Smooth muscle cell (in vitro differentiated cells): ENCODE results near the gene NPM3. TPM values are rescaled to one million over a fixed set of nuclear protein-coding genes. Genes with fewer than 3 reads are reported as not detected.

Experiments
- DNase-seq: peaks from one replicate; lab custom pipeline; 2025; ENCODE audit not compliant: unreplicated experiment; lab: John Stamatoyannopoulos, UW
- H2AFZ ChIP-seq: fragments of 200-600 bp; sonication (generic); 2 replicates; pipeline ENCODE4 v1.6.0; 2016; ENCODE audit warnings: antibody characterized with exemption, low read depth, mild to moderate bottlenecking
- H3F3A ChIP-seq: fragments of 200-600 bp; sonication (generic); 2 replicates; pipeline ENCODE4 v1.6.0; 2017; ENCODE audit warnings: antibody characterized with exemption, low read depth
- H3K27ac ChIP-seq: fragments of 200-600 bp; sonication (generic); 2 replicates; pipeline ENCODE4 v1.5.1; 2016; ENCODE audit warnings: low read depth, mild to moderate bottlenecking
- H3K27me3 ChIP-seq: fragments of 200-600 bp; sonication (generic); 2 replicates; pipeline ENCODE4 v1.6.1; 2016; ENCODE audit warnings: low read depth, mild to moderate bottlenecking
- H3K36me3 ChIP-seq: fragments of 200-600 bp; sonication (generic); 2 replicates; pipeline ENCODE4 v1.5.1; 2016; ENCODE audit warnings: low read depth
- H3K4me1 ChIP-seq: fragments of 200-600 bp; sonication (generic); 2 replicates; pipeline ENCODE4 v1.5.1; 2016; ENCODE audit warnings: low read depth
- H3K4me2 ChIP-seq: fragments of 200-600 bp; sonication (generic); 2 replicates; pipeline ENCODE4 v1.6.0; 2016; ENCODE audit warnings: mild to moderate bottlenecking
- H3K4me3 ChIP-seq: fragments of 200-600 bp; sonication (generic); 2 replicates; pipeline ENCODE4 v1.5.1; 2016; ENCODE audit warnings: mild to moderate bottlenecking
- H3K79me2 ChIP-seq: fragments of 200-600 bp; sonication (generic); 2 replicates; pipeline ENCODE4 v1.6.0; 2016; ENCODE audit warnings: low read depth, mild to moderate bottlenecking
- H3K9ac ChIP-seq: fragments of 200-600 bp; sonication (generic); 2 replicates; pipeline ENCODE4 v1.6.0; 2016; ENCODE audit warnings: low read depth
- H3K9me3 ChIP-seq: fragments of 200-600 bp; sonication (generic); replicated peaks from 2 replicates; pipeline ENCODE4 v1.5.1; 2016; ENCODE audit warnings: low read depth
- H4K20me1 ChIP-seq: fragments of 200-600 bp; sonication (generic); 2 replicates; pipeline ENCODE4 v1.6.0; 2016; ENCODE audit warnings: low read depth
- CTCF ChIP-seq: fragments of 200-600 bp; sonication (generic); IDR thresholded peaks from 2 replicates; pipeline ENCODE4 v1.5.1; 2017; ENCODE audit warnings: borderline replicate concordance, mild to moderate bottlenecking, antibody characterized with exemption; ENCODE audit not compliant: insufficient read depth, poor library complexity, severe bottlenecking
- WGBS: methylation state at CpG from one replicate; pipeline ENCODE4 v1.1.7; 2016; ENCODE audit warnings: low lambda C conversion rate; 5-methylcytosine and 5-hydroxymethylcytosine counted together
- polyA plus RNA-seq: library from polyadenylated mRNA; unstranded; fragments of >200 nt; fragmentation: Nextera tagmentation; extraction: Ambion mirVana; gene quantifications from 2 replicates; pipeline ENCODE4 v1.2.1, GENCODE V29; 2016
- total RNA-seq: library from RNA; depleted of rRNA; stranded (reverse); fragments of >200 nt; gene quantifications from 2 replicates; pipeline ENCODE4 v1.2.3, GENCODE V29; 2014

The NPM3 gene
- total and polyA plus RNA-seq, 2 experiments from 2014 or later, result 10.2 to 65.0 TPM

DNA sequence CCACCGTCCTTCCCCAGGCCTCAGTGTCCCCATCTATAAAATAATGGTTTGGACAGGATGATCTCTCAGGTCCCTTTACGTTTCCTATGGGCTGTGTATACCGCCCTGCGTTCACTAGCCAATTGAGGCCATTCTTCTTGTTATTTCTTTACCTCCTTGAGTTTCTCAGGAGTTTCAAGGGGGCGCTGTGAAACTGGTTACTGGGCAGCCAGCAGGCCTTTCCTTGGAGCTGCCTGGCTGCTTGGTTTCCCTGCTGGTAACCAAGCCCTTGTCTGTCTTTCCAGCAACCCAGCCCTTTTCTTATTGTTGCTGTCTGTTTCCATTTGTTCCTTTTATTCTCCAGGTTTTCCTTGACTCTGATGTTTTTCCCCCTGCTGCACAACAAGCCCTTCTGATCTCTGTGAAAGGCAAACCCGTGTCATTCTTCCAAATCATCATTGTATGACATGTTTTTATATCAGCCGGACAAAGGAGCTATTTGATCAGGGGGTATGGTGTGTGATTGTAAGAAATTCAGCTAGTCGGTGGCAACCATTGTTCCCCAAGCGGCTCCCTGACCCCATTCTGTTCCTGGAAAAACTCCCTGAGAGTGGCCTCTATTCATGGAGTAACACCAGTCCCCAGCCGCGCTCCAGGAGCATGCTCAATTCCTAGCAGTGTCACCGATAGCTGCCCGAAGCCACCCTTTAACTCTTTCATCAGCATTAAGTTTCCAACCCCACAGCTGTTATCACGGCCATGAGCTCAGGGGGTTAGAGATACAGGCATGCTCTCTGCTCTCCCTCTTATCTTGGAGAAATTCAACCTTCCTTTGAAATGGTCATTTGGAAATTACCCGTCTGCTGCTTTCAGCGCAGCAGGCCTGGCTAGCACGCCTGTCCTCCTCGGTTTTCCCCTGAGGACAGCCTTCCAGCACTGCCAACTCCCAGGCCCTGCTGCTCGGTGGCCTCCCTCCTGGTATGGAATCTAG, 33.9 kb downstream of the NPM3 start:
- H3K27me3 ChIP-seq, result peaks cover 4% of the 10 kb centered on the region
- DNase-seq, result no peak
- H3F3A ChIP-seq, result no peaks in the 10 kb centered on the region
- WGBS, result 33% methylated on average over 19 of the region's 19 CpGs
- H3K9me3 ChIP-seq, result no peaks in the 10 kb centered on the region
- H3K27ac ChIP-seq, result no peak overlapping the region
- no peak overlapping the region for H3K4me3 ChIP-seq
- peaks cover 22% of the 10 kb centered on the region for H3K4me1 ChIP-seq
- H3K36me3 ChIP-seq, result no peaks in the 10 kb centered on the region
- no peak overlapping the region for H3K9ac ChIP-seq
- no peaks in the 10 kb centered on the region for H4K20me1 ChIP-seq
- TF ChIP-seq CTCF, result no peak
- no peaks in the 10 kb centered on the region for H3K79me2 ChIP-seq
- peak overlapping the region; percentile 84 for H2AFZ ChIP-seq
- H3K4me2 ChIP-seq, result peak overlapping the region; percentile 33

- H3K4me2 ChIP-seq, result no peak overlapping the region
- no peaks in the 10 kb centered on the region for H3K79me2 ChIP-seq
- peaks cover 22% of the 10 kb centered on the region for H3K4me1 ChIP-seq
- no peaks in the 10 kb centered on the region for H3K9me3 ChIP-seq
- H3K4me3 ChIP-seq, result no peak overlapping the region
- no peak overlapping the region for H3K27ac ChIP-seq
- no peaks in the 10 kb centered on the region for H3F3A ChIP-seq
- WGBS, result 69% methylated on average over 3 of the region's 3 CpGs
- no peaks in the 10 kb centered on the region for H4K20me1 ChIP-seq
- no peak for TF ChIP-seq CTCF
- no peak for DNase-seq
- H3K36me3 ChIP-seq, result no peaks in the 10 kb centered on the region
- no peak overlapping the region for H2AFZ ChIP-seq
- H3K27me3 ChIP-seq, result peaks cover 4% of the 10 kb centered on the region
- H3K9ac ChIP-seq, result no peak overlapping the region
These were observed 34.8 kb downstream of the NPM3 start for GRCh38 chr10:101748496-101748895.

- Histone ChIP-seq H3K9ac (no peak overlapping the region), H4K20me1 (no peaks in the 10 kb centered on the region), H3K27ac (no peak overlapping the region), H3K27me3 (no peaks in the 10 kb centered on the region), H3K4me1 (peaks cover 22% of the 10 kb centered on the region), H3K9me3 (no peaks in the 10 kb centered on the region), H3K36me3 (no peaks in the 10 kb centered on the region), H3K79me2 (no peaks in the 10 kb centered on the region), H3K4me3 (no peak overlapping the region), H3K4me2 (no peak overlapping the region), H3F3A (no peaks in the 10 kb centered on the region), H2AFZ (no peak overlapping the region)
- 66% methylated on average over 9 of the region's 9 CpGs for WGBS
- no peak for TF ChIP-seq CTCF
- DNase-seq, result no peak
These were observed 38.1 kb downstream of the NPM3 start for GRCh38 chr10:101745074-101745696.
